ENCODE measurements around the gene KCNIP2.

DNA sequence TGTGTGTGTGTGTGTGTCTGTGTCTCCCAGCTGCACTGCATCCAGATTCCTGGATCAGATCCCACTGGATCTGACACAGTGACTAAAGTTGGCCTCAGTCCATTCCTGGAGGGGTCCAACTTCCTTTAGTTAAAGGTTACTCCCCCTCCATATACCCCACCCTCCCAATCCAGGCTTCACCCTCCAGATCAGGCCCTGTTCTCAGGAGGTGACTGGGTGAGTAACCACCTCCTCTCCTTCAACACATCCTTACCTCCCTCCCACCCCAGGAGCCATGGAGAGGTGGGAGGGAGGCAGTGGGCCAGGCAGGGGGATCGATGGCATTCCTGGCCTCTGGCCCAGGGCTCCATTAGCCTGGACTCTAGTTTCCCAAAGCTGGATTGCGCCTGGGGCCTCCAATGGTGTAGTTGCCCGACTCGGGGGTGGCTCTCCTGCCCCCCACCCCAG lies 11.3 kb downstream of the KCNIP2 start:
- TF ChIP-seq EGR1 (IDR thresholded peaks at IDR 0.05) (no peak), TAF1 (IDR thresholded peaks at IDR 0.05; ENCODE audit: low read depth) (no peak), TCF12 (IDR thresholded peaks at IDR 0.05; ENCODE audit: low read depth) (no peak), EP300 (IDR thresholded peaks at IDR 0.05; ENCODE audit: borderline replicate concordance) (no peak), TEAD4 (IDR thresholded peaks at IDR 0.05) (no peak), CEBPB (IDR thresholded peaks at IDR 0.05) (no peak), REST (IDR thresholded peaks at IDR 0.05; ENCODE audit: low read depth) (no peak), CREB1 (IDR thresholded peaks at IDR 0.05; ENCODE audit: low read depth) (no peak), RAD21 (IDR thresholded peaks at IDR 0.05; ENCODE audit: low read depth) (no peak), NFIC (IDR thresholded peaks at IDR 0.05) (no peak), ZBTB7A (IDR thresholded peaks at IDR 0.05; ENCODE audit: low read depth) (no peak)
- TF ChIP-seq, protein P1, sequence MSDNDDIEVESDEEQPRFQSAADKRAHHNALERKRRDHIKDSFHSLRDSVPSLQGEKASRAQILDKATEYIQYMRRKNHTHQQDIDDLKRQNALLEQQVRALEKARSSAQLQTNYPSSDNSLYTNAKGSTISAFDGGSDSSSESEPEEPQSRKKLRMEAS (IDR thresholded peaks at IDR 0.05): no peak
